Measurements from ENCODE around the gene FDX2.
A peak's percentile ranks its signal among the peaks of the same experiment; 100 is the strongest.

FDX2 gene

DNA sequence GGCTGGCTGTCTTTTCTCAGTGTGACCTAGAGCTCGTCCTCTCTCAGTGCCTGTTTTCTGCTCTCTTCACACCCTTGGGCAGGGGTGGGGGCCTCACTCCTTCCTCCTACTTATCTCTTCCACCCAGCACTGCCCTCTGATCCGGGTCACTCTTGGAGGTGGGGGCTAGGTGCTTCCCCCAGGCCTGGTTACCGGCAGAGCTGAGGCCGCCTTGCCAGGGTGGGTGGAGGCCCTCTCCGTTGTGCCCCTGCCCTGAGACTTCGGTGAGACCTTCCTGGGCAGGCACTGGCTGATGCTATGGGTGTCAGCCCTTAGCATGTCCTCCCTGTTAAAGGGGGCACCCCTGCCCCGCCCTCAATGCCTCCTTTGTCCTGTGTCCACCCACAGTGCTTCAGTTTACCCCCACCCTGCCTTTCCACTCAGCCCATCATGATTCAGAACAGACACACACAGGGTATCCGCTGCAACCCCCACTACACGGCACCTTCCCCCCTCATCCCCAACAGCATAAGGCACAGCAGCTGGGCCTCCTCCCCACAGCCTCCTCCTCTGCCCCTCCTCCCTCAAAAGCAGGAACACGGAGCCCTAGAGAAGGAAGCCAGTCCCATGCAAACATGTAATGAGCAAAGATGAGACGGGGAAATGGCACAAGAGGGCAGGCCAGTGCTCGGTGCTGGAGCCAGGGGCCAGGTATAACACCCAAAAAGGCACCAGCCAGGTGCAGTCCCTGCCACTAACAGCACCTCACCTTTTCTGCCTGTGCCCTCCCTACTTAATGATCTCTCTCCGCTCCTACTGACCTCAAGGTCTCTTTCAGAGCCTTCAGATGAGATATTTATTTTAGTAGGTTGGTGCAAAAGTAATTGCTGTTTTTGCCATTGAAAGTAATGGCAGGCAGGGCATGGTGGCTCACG lies 16.0 kb downstream of the FDX2 start:
- no peak for DNase-seq

DNA sequence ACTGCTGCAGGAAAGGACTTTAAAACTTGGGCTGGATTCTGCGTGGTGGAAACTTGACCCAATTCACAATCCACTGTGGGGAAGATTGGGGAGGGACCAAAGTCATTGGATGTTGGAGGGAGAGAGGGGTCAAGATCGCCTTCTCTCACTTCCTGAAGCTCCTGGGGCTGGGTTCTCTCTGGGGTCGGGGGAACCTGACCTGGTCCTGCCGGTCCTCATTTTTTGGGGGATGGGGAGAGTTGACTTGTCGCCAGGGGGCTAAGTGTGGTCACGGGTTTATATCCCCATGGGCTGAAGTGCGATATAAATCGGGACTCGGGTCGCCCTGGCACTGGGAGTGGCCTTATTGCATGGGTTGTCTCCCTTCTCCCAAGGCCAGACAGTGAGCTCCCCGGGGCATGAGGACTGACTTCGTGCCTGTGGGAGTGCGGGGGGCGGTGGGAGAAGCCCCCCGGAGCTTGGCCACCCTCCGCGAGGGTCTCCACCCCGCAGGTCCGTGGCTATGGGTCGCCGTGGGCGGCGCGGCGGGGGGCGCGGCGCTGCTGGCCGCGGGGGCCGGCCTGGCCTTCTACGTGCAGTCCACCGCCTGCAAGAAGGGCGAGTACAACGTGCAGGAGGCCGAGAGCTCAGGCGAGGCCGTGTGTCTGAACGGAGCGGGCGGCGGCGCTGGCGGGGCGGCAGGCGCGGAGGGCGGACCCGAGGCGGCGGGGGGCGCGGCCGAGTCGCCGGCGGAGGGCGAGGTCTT lies 19.8 kb downstream of the FDX2 start:
- no peak for DNase-seq

DNA sequence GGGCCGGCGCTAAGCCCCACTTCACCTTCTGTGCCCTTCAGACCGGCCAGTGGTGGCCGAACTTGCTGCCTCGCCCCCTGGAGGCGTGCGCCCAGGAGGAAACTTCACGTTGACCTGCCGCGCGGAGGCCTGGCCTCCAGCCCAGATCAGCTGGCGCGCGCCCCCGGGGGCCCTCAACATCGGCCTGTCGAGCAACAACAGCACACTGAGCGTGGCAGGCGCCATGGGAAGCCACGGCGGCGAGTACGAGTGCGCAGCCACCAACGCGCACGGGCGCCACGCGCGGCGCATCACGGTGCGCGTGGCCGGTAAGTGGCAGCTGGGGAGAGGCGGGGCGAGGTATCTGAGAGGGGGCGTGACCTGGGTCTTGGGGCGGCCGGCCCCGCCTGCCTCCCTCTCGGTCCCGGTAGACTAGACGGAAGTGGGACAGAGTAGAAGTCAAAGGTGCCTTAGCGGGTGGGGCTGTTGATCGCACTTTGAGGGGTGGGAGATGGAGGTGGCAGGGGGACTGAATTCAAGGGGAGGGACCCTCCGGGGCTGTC lies 20.4 kb downstream of the FDX2 start:
- no peak for DNase-seq

DNA sequence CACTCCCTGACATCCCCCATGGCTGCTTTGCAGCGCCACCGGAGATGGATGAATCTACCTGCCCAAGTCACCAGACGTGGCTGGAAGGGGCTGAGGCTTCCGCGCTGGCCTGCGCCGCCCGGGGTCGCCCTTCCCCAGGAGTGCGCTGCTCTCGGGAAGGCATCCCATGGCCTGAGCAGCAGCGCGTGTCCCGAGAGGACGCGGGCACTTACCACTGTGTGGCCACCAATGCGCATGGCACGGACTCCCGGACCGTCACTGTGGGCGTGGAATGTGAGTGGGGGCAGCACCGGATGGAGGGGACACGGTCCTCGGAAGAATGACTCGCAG lies 21.5 kb downstream of the FDX2 start:
- no peak for DNase-seq

DNA sequence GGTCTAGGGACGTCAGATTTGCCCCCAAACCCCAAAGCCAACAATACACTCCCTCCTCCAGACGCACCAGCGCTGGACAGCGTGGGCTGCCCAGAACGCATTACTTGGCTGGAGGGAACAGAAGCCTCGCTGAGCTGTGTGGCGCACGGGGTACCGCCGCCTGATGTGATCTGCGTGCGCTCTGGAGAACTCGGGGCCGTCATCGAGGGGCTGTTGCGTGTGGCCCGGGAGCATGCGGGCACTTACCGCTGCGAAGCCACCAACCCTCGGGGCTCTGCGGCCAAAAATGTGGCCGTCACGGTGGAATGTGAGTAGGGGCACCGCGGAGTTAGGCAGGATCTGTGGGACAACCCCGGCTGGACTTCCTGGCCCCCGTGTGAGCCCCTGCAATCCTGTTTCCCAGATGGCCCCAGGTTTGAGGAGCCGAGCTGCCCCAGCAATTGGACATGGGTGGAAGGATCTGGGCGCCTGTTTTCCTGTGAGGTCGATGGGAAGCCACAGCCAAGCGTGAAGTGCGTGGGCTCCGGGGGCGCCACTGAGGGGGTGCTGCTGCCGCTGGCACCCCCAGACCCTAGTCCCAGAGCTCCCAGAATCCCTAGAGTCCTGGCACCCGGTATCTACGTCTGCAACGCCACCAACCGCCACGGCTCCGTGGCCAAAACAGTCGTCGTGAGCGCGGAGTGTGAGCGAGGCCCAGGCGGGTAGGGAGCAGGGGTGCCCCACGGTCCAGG lies 22.0 kb downstream of the FDX2 start:
- DNase-seq, result no peak

DNA sequence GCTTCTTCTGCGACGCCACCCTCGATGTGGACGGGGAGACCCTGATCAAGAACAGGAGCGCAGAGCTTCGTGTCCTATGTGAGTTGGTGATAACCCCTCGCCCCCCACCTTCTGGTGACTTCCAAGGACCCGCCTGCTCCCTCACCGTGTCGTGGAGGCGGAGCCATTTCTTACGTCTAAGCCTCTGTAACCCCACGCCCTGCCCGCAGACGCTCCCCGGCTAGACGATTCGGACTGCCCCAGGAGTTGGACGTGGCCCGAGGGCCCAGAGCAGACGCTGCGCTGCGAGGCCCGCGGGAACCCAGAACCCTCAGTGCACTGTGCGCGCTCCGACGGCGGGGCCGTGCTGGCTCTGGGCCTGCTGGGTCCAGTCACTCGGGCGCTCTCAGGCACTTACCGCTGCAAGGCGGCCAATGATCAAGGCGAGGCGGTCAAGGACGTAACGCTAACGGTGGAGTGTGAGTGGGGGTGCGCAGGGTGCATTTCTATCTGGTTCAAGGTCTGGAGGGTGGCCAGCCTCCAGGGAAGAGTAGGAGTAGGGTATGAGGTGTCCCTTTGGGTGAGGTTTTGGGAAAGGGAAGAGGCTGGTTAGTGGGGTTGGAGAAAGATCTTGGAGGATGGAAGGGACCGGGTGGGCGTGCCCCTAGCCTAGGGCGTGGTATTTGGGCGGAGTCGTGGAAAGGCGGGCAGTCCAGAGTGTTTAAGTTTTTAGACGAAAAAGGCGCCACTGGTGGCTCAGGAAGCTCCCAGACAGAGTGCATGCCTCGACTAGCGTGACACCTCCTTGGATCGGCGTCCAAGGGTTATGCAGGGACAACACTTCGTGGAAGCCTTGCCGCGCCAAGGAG lies 22.8 kb downstream of the FDX2 start:
- DNase-seq, result no peak

DNA sequence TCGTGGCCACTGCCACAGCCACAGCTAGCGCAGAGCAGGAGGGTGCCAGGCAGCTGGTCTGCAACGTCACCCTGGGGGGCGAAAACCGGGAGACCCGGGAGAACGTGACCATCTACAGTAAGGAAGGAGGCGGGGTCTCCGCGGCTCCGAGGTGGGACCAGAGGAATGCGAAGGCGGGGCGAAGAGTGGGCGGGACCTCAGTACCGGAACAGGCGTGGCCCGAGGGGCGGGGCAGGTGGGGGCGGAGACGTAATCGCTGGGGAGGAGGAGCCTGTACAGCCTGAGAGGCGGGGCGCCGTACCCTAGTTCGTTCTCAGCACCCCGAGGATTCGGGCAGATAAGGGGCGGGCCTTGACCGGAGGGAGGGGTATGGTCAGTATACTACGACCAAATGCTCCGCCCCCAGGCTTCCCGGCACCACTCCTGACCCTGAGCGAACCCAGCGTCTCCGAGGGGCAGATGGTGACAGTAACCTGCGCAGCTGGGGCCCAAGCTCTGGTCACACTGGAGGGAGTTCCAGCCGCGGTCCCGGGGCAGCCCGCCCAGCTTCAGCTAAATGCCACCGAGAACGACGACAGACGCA lies 23.5 kb downstream of the FDX2 start:
- DNase-seq, result no peak

DNA sequence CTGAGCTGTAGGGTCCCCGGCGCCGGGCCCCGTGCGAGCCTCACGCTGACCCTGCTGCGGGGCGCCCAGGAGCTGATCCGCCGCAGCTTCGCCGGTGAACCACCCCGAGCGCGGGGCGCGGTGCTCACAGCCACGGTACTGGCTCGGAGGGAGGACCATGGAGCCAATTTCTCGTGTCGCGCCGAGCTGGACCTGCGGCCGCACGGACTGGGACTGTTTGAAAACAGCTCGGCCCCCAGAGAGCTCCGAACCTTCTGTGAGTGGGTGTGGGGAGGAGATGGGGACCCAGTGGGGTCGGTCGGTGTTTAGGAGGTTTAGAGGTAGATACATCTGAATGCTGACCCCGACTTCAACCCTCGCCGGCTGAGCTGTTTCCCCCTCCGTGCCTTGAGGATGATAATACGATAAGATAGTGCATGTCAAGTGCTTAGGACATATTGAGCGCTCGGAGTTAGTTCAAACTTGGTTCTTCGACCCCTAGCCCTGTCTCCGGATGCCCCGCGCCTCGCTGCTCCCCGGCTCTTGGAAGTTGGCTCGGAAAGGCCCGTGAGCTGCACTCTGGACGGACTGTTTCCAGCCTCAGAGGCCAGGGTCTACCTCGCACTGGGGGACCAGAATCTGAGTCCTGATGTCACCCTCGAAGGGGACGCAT lies 24.1 kb downstream of the FDX2 start:
- DNase-seq, result no peak

DNA sequence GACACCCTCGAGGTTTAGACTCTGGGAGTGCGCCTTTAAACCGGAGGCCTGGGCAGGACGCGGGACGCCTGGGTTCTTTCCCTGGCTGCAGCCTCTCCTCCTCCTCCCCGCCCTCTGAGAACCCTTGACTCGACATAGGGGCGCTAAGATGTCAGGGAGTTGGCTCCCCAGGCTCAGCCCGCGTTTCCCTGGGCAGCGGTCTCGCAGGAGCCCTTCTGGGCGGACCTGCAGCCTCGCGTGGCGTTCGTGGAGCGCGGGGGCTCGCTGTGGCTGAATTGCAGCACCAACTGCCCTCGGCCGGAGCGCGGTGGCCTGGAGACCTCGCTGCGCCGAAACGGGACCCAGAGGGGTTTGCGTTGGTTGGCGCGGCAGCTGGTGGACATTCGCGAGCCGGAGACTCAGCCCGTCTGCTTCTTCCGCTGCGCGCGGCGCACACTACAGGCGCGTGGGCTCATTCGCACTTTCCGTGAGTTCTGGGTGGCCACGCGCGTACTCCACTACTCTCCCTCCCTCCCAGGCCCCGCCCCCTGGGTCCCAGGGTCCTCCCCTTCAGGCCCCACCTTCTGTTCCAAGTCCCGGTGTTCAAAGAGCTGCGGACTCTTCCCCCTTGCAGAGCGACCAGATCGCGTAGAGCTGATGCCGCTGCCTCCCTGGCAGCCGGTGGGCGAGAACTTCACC lies 24.8 kb downstream of the FDX2 start:
- no peak for DNase-seq

DNA sequence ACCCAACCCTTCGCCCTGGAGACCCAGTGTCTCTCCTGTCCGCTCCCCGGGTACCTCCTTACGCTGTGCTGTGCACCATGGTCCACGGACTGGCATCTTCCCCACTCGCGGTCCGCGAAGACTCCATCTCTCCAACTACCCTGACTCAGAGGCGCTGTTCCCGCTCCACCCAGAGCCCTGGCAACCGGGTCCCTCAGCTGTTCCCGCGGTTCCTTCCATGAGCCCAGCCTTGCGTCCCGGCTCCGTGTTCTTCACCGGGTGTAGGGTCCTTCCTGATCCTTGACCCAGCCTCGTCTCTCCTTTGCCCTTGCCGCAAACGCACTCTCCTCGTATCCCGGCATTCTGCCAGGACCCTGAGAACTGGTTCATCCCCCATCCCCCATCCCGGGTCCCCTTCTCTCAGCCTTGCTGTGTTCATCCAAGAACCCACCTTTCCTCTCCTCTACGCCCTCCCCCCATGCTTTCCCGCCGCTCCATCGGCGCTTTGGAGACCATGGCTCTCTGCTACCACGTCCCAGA lies 25.4 kb downstream of the FDX2 start:
- DNase-seq, result no peak

DNA sequence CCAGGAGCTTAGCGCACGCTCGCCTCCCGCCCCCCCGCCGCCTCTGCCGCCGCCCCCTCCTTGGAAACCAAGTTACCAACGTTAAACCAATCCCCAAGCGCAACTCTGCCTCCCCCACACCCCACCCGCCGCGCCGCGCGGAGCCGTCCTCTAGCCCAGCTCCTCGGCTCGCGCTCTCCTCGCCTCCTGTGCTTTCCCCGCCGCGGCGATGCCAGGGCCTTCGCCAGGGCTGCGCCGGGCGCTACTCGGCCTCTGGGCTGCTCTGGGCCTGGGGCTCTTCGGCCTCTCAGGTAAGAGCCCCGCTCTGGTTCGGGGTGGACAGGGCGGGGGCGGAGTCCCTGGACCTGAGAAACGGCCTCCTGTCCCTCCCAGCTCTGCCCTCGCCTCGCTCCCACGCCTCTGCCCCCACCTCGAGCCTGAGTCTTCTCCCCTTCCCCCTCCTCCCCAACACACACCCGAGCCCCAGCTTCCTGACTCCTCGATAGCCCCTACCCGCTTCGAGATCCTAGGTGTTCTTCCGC lies 25.9 kb downstream of the FDX2 start, which contains the start of gene ICAM5:
Gene ICAM5, plus strand, starts transcription at position 117 of the 521 bp plus-strand sequence. Its CDS starts 92 bp downstream, at position 209.
- DNase-seq, result no peak

DNA sequence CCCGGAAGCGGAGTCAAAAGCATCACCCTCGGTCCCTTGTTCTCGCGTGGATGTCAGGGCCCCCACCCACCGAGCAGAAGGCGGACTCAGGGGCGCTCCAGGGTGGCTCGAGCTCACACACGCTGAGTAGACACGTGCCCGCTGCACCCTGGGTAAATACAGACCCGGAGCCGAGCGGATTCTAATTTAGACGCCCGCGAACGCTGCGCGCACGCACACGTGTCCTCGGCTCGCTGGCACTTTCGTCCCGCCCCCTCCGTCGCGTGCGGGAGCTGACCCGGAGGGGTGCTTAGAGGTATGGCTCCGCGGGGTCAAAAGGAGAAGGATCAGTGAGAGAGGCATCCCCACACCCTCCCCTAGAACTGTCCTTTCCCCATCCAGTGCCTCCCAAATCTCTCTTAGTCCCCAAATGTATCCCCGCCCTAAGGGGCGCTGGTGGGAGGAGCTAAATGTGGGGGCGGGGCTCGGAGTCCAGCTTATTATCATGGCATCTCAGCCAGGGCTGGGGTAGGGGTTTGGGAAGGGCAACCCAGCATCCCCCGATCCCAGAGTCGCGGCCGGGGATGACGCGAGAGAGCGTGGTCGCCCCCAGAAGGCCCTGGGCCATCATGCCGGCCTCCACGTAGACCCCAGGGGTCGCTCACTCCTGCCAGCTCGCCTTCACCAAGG lies 26.5 kb downstream of the FDX2 start:
- peak; percentile 22 for DNase-seq

DNA sequence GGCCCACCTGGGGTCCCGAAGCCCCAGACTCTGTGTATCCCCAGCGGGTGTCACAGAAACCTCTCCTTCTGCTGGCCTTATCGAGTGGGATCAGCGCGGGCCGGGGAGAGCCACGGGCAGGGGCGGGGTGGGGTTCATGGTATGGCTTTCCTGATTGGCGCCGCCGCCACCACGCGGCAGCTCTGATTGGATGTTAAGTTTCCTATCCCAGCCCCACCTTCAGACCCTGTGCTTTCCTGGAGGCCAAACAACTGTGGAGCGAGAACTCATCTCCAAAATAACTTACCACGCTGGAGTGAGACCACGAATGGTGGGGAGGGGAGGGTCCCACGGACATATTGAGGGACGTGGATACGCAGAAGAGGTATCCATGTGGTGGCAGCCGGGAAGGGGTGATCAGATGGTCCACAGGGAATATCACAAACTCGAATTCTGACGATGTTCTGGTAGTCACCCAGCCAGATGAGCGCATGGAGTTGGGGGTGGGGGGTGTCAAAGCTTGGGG lies 27.1 kb downstream of the FDX2 start:
- DNase-seq, result no peak

DNA sequence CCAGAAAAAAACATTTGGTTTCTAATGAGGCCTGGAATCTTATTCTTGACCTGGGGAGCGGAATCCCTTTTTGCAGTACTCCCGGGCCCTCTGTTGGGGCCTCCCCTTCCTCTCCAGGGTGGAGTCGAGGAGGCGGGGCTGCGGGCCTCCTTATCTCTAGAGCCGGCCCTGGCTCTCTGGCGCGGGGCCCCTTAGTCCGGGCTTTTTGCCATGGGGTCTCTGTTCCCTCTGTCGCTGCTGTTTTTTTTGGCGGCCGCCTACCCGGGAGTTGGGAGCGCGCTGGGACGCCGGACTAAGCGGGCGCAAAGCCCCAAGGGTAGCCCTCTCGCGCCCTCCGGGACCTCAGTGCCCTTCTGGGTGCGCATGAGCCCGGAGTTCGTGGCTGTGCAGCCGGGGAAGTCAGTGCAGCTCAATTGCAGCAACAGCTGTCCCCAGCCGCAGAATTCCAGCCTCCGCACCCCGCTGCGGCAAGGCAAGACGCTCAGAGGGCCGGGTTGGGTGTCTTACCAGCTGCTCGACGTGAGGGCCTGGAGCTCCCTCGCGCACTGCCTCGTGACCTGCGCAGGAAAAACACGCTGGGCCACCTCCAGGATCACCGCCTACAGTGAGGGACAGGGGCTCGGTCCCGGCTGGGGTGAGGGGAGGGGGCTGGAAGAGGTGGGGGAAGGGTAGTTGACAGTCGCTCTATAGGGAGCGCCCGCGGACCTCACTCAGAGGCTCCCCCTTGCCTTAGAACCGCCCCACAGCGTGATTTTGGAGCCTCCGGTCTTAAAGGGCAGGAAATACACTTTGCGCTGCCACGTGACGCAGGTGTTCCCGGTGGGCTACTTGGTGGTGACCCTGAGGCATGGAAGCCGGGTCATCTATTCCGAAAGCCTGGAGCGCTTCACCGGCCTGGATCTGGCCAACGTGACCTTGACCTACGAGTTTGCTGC lies 28.7 kb downstream of the FDX2 start, which contains the start of gene ICAM4:
Gene ICAM4, plus strand, starts transcription at position 153 of the 935 bp plus-strand sequence. Its CDS starts 58 bp downstream, at position 211.
- DNase-seq, result no peak

DNA sequence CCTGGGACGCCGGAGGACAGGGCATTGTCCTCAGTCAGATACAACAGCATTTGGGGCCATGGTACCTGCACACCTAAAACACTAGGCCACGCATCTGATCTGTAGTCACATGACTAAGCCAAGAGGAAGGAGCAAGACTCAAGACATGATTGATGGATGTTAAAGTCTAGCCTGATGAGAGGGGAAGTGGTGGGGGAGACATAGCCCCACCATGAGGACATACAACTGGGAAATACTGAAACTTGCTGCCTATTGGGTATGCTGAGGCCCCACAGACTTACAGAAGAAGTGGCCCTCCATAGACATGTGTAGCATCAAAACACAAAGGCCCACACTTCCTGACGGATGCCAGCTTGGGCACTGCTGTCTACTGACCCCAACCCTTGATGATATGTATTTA lies 30.4 kb downstream of the FDX2 start:
- no peak for DNase-seq

DNA sequence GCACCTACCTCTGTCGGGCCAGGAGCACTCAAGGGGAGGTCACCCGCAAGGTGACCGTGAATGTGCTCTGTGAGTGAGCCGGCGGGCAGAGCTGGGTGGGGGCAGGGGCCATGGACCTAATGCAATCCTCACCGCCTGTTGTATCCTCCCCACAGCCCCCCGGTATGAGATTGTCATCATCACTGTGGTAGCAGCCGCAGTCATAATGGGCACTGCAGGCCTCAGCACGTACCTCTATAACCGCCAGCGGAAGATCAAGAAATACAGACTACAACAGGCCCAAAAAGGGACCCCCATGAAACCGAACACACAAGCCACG lies 30.9 kb downstream of the FDX2 start:
- DNase-seq, result no peak

DNA sequence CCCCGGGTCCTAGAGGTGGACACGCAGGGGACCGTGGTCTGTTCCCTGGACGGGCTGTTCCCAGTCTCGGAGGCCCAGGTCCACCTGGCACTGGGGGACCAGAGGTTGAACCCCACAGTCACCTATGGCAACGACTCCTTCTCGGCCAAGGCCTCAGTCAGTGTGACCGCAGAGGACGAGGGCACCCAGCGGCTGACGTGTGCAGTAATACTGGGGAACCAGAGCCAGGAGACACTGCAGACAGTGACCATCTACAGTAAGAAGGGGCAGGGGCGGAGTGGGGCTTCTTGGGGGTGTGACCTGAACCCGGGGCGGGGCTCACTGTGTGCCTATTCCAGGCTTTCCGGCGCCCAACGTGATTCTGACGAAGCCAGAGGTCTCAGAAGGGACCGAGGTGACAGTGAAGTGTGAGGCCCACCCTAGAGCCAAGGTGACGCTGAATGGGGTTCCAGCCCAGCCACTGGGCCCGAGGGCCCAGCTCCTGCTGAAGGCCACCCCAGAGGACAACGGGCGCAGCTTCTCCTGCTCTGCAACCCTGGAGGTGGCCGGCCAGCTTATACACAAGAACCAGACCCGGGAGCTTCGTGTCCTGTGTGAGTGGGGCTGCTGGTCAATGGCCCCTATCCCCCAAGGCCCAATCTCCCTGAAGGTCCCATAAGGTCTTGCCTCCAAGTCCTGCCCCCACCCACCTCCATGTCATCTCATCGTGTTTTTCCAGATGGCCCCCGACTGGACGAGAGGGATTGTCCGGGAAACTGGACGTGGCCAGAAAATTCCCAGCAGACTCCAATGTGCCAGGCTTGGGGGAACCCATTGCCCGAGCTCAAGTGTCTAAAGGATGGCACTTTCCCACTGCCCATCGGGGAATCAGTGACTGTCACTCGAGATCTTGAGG lies 31.5 kb downstream of the FDX2 start:
- DNase-seq, result no peak

Data from NCI-H1092 (cell line).